Renal cortex interstitium (tissue), 11 donors: ENCODE measurements around the gene ATP5F1D. TPM values are rescaled to one million over a fixed set of nuclear protein-coding genes. Genes with fewer than 3 reads are reported as not detected.

Experiments
- DNase-seq, 11 donors: peaks; one replicate each; pipeline ENCODE4 v3.0.0-alpha.2; 2013; ENCODE audit warnings: low read depth in 9 of 11, low spot score in 4 of 11; ENCODE audit errors: extremely low read depth in 1 of 11
- polyA plus RNA-seq, 3 donors: library from polyadenylated mRNA; unstranded; fragments of 120-200 nt; gene quantifications; one replicate each; pipeline ENCODE4 v1.2.1, GENCODE V29; 2013; ENCODE audit not compliant: insufficient read length in 3 of 3

The ATP5F1D gene
- polyA plus RNA-seq, 3 donors, result 82.2 to 145 (median 129) TPM

DNA sequence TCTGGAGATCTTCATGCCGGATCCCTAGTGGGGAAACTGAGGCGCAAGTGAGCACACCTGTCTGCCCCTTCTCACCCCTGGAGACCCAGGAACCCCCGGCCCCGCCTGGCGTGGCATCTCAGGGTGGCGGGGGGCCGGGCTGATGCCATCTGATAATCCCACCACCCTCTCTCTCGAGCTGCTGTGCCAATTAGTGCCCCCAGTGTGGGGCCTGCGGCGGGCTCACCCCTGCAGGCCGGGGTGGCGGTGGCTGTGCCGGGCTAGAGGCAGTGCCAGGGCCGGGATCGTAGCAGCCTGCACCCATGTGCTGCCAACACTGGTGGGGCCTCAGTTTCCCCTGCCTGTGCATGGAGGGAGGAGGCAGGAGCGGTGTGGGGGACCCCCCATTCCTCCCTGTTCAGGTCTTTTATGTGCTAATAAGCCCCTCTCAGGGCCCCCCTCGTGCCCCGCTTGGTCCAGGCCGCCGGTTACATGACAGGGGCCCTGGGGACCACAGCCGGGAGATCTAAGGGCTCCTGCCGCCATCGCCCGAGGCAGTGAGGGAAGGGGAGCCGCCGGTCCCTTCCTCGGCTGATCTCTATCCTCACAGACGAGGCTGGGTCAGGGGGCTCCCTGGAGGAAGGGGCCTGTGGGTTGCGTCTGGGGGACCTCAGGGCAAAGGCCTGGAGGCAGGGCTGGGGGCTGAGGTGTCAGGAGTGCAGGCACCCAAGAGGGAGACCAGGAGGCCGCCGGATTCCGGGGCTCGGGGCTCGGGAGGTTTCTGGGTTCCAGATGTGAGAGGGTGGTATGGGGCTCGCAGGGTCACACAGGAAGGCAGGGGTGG, 52.4 kb downstream of the ATP5F1D start:
- no peak for DNase-seq

Other genes starting within 250 kb of the ATP5F1D start
- 1 to 10 TPM in 2 of 3 donors, under 1 TPM in 1; 0.37 to 2.0 (median 1.2) TPM for gene GRIN3B, start 241.3 kb upstream of the ATP5F1D start, polyA plus RNA-seq
- 100 to 1,000 TPM in 2 of 3 donors, 10 to 100 TPM in 1; 92.3 to 145 (median 126) TPM for gene TMEM259, start 220.6 kb upstream of the ATP5F1D start, polyA plus RNA-seq
- gene RNU6-2, start 220.2 kb upstream of the ATP5F1D start, polyA plus RNA-seq, result not detected
- 100 to 1,000 TPM; 163 to 196 (median 180) TPM for gene CNN2, start 215.1 kb upstream of the ATP5F1D start, polyA plus RNA-seq
- 10 to 100 TPM in 1 of 3 donors, 1 to 10 TPM in 2; 7.2 to 10.1 (median 8.2) TPM for gene ABCA7, start 201.6 kb upstream of the ATP5F1D start, polyA plus RNA-seq
- gene ARHGAP45, start 174.6 kb upstream of the ATP5F1D start, polyA plus RNA-seq, result 10 to 100 TPM in 2 of 3 donors, 1 to 10 TPM in 1; 8.5 to 15.7 (median 15.4) TPM
- 100 to 1,000 TPM; 120 to 167 (median 144) TPM for gene POLR2E, start 146.4 kb upstream of the ATP5F1D start, polyA plus RNA-seq
- 100 to 1,000 TPM; 237 to 269 (median 243) TPM for gene GPX4, start 137.8 kb upstream of the ATP5F1D start, polyA plus RNA-seq
- 10 to 100 TPM; 14.9 to 23.6 (median 18.3) TPM for gene SBNO2, start 67.5 kb upstream of the ATP5F1D start, polyA plus RNA-seq
- 10 to 100 TPM; 56.8 to 62.2 (median 59.0) TPM for gene STK11, start 36.0 kb upstream of the ATP5F1D start, polyA plus RNA-seq
- 1 to 10 TPM; 1.5 to 8.7 (median 2.0) TPM for gene CBARP, start 3.7 kb upstream of the ATP5F1D start, polyA plus RNA-seq
- 10 to 100 TPM; 42.1 to 70.7 (median 67.6) TPM for gene MIDN, start 6.8 kb downstream of the ATP5F1D start, polyA plus RNA-seq
- 100 to 1,000 TPM; 803 to 982 (median 849) TPM for gene CIRBP, start 27.6 kb downstream of the ATP5F1D start, polyA plus RNA-seq
- 10 to 100 TPM; 14.8 to 25.6 (median 21.3) TPM for gene FAM174C, start 33.8 kb downstream of the ATP5F1D start, polyA plus RNA-seq
- 1 to 10 TPM; 1.5 to 3.8 (median 3.6) TPM for gene EFNA2, start 44.1 kb downstream of the ATP5F1D start, polyA plus RNA-seq
- gene NDUFS7, start 142.2 kb downstream of the ATP5F1D start, polyA plus RNA-seq, result 10 to 100 TPM; 39.5 to 84.1 (median 76.6) TPM
- gene GAMT, start 159.8 kb downstream of the ATP5F1D start, polyA plus RNA-seq, result 10 to 100 TPM; 25.6 to 39.6 (median 37.4) TPM
- 100 to 1,000 TPM in 1 of 3 donors, 10 to 100 TPM in 2; 79.6 to 103 (median 90.2) TPM for gene DAZAP1, start 165.8 kb downstream of the ATP5F1D start, polyA plus RNA-seq
- gene RPS15, start 196.6 kb downstream of the ATP5F1D start, polyA plus RNA-seq, result 100 to 1,000 TPM; 587 to 892 (median 766) TPM
- 1 to 10 TPM; 1.2 to 1.9 (median 1.5) TPM for gene APC2, start 208.4 kb downstream of the ATP5F1D start, polyA plus RNA-seq
- gene C19orf25, start 237.5 kb downstream of the ATP5F1D start, polyA plus RNA-seq, result 10 to 100 TPM; 17.0 to 33.0 (median 31.3) TPM
- gene PCSK4, start 248.6 kb downstream of the ATP5F1D start, polyA plus RNA-seq, result 10 to 100 TPM in 1 of 3 donors, 1 to 10 TPM in 2; 4.4 to 11.4 (median 7.8) TPM
- gene REEP6, start 249.4 kb downstream of the ATP5F1D start, polyA plus RNA-seq, result 10 to 100 TPM; 14.5 to 28.1 (median 23.8) TPM